Measurements from ENCODE around the gene CRY2. TPM values are rescaled to one million over a fixed set of nuclear protein-coding genes. Genes with fewer than 3 reads are reported as not detected.
A peak's percentile ranks its signal among the peaks of the same experiment; 100 is the strongest.

Gene CRY2
- polyA plus RNA-seq, 1 of the 3 experiments (the other 2 are of a cell fraction) = 6.7 TPM

- Histone ChIP-seq H3K4me3 (ENCODE audit: low read depth in 2 of 2, low read length in 1 of 2) (no peak overlapping the region), H3K27ac (ENCODE audit: low read depth in 2 of 2, low read length in 1 of 2) (no peak overlapping the region), H3K9me2 (no peaks in the 10 kb centered on the region), H3K79me2 (ENCODE audit: insufficient read depth) (no peaks in the 10 kb centered on the region), H3K9me3 (no peaks in the 10 kb centered on the region), H3K36me3 (replicated peaks in 1 of 2; ENCODE audit: control insufficient read depth in 1 of 2, insufficient read depth in 2 of 2, low read length in 1 of 2) (peaks cover 0 to 36% of the 10 kb centered on the region in 2 experiments), H3K27me3 (ENCODE audit: insufficient read depth) (no peaks in the 10 kb centered on the region), H3F3A (replicated peaks; ENCODE audit: insufficient read depth) (no peaks in the 10 kb centered on the region), H3K9ac (no peak overlapping the region), H4K20me1 (ENCODE audit: insufficient read depth) (peaks cover 5% of the 10 kb centered on the region; the same call in 1 of the 2 replicates), H3K4me2 (no peak overlapping the region), H3K4me1 (ENCODE audit: control insufficient read depth in 1 of 2, insufficient read depth in 2 of 2, low read depth in 1 of 2, low read length in 1 of 2) (peaks cover 0 to 15% of the 10 kb centered on the region in 2 experiments; a peak in 1 of 4 replicates), H2AFZ (ENCODE audit: low read depth) (no peak overlapping the region)
- ChIA-PET CTCF (interaction anchor here (0.7 kb wide), 1 partner anchor 19 kb away, joined by 3 read pairs; no protein-coding TSS in a partner anchor), POLR2A (no interaction called here)
- WGBS (ENCODE audit: low lambda C conversion rate) = 95% methylated on average over 8 of the region's 19 CpGs
- no peak for TF ChIP-seq JUND (IDR thresholded peaks at IDR 0.05)
- no peak for TF ChIP-seq SIN3A (IDR thresholded peaks at IDR 0.05; ENCODE audit: borderline replicate concordance, low read depth, low read length)
- no peak for TF ChIP-seq USF2 (IDR thresholded peaks at IDR 0.05; ENCODE audit: borderline replicate concordance, low read depth, low read length)
- no peak for TF ChIP-seq MXI1 (IDR thresholded peaks at IDR 0.05; ENCODE audit: low read depth, low read length)
- TF ChIP-seq FOXM1 (IDR thresholded peaks at IDR 0.05; ENCODE audit: low read depth) = no peak
- TF ChIP-seq GATA2 (CRISPR knock-in tag; IDR thresholded peaks at IDR 0.05) = no peak
- no peak for TF ChIP-seq POLR2AphosphoS5 (IDR thresholded peaks at IDR 0.05; ENCODE audit: low read depth, low read length)
- TF ChIP-seq YY1 (IDR thresholded peaks at IDR 0.05; ENCODE audit: low read depth) = no peak
- TF ChIP-seq SMC3 (IDR thresholded peaks at IDR 0.05; ENCODE audit: low read depth, low read length) = no peak
- no peak for TF ChIP-seq EZH2phosphoT487 (IDR thresholded peaks at IDR 0.05; ENCODE audit: borderline replicate concordance, low read depth)
- no peak for TF ChIP-seq TAF1 (IDR thresholded peaks at IDR 0.05; ENCODE audit: borderline replicate concordance, low read depth, low read length)
- no peak for TF ChIP-seq RAD21 (IDR thresholded peaks at IDR 0.05; ENCODE audit: low read length)
- DNase-seq = no peak
These were observed 58.9 kb downstream of the CRY2 start for GRCh38 chr11:45906096-45906682.

GRCh38 chr11:45906965-45907611, 59.8 kb downstream of the CRY2 start, which contains the start of gene FREY1:
FREY1 (minus strand) TSS chr11:45907271; CDS start chr11:45907245, 26 bp downstream.
- ChIA-PET POLR2A (interaction anchor here (1.1 to 3.2 kb wide), 2 partner anchors 8 to 11 kb away, joined by 3 to 15 read pairs; partner anchors contain the start of gene PEX16), CTCF (interaction anchor here (1.0 to 1.5 kb wide), 3 partner anchors 9 to 35 kb away, joined by 3 to 4 read pairs (median 4); no protein-coding TSS in a partner anchor)
- H3K4me3 ChIP-seq (ENCODE audit: low read depth in 2 of 2, low read length in 1 of 2) = no peak within 1 kb of the TSS
- no peaks in the 10 kb centered on the region for H3K79me2 ChIP-seq (ENCODE audit: insufficient read depth)
- H3K27ac ChIP-seq (ENCODE audit: low read depth in 2 of 2, low read length in 1 of 2) = peak within 1 kb of the TSS in 1 of 2 experiments; percentile 30; a peak in 1 of 4 replicates
- H2AFZ ChIP-seq (ENCODE audit: low read depth) = no peak within 1 kb of the TSS
- H3K9ac ChIP-seq = no peak within 1 kb of the TSS
- no peak within 1 kb of the TSS for H3K4me2 ChIP-seq
- peaks cover 0 to 39% of the 10 kb centered on the region in 2 experiments for H3K36me3 ChIP-seq (replicated peaks in 1 of 2; ENCODE audit: control insufficient read depth in 1 of 2, insufficient read depth in 2 of 2, low read length in 1 of 2)
- no peaks in the 10 kb centered on the region for H3K27me3 ChIP-seq (ENCODE audit: insufficient read depth)
- no peaks in the 10 kb centered on the region for H3K9me2 ChIP-seq
- WGBS (ENCODE audit: low lambda C conversion rate) = 73% methylated on average over 8 of the region's 18 CpGs
- no peak for DNase-seq
- H3K4me1 ChIP-seq (ENCODE audit: control insufficient read depth in 1 of 2, insufficient read depth in 2 of 2, low read depth in 1 of 2, low read length in 1 of 2) = peaks cover 0 to 9% of the 10 kb centered on the region in 2 experiments; a peak in 1 of 4 replicates
- no peaks in the 10 kb centered on the region for H3F3A ChIP-seq (replicated peaks; ENCODE audit: insufficient read depth)
- TF ChIP-seq SMC3 (IDR thresholded peaks at IDR 0.05; ENCODE audit: low read depth, low read length) = no peak
- no peak for TF ChIP-seq CTCF (IDR thresholded peaks at IDR 0.05)
- no peak for TF ChIP-seq USF2 (IDR thresholded peaks at IDR 0.05; ENCODE audit: borderline replicate concordance, low read depth, low read length)
- no peak for TF ChIP-seq MXI1 (IDR thresholded peaks at IDR 0.05; ENCODE audit: low read depth, low read length)
- no peak for TF ChIP-seq FOXM1 (IDR thresholded peaks at IDR 0.05; ENCODE audit: low read depth)
- TF ChIP-seq USF1 (IDR thresholded peaks at IDR 0.05; ENCODE audit: borderline replicate concordance, low read depth) = no peak
- TF ChIP-seq EP300 (IDR thresholded peaks at IDR 0.05; ENCODE audit: borderline replicate concordance in 1 of 2, low read depth in 1 of 2, low read length in 1 of 2) = no peak
- no peak for TF ChIP-seq FOXJ3 (CRISPR knock-in tag; IDR thresholded peaks at IDR 0.05)
- TF ChIP-seq ELF1 (IDR thresholded peaks at IDR 0.05) = no peak
- TF ChIP-seq RCOR1 (IDR thresholded peaks at IDR 0.05; ENCODE audit: low read length) = no peak
- TF ChIP-seq GABPA (IDR thresholded peaks at IDR 0.05; ENCODE audit: low read depth) = no peak
- H4K20me1 ChIP-seq (ENCODE audit: insufficient read depth) = no peaks in the 10 kb centered on the region
- no peaks in the 10 kb centered on the region for H3K9me3 ChIP-seq
